Naive thymus-derived CD4-positive, alpha-beta T cell (primary cell): Measurements from ENCODE around the gene GTPBP1. TPM values are rescaled to one million over a fixed set of nuclear protein-coding genes. Genes with fewer than 3 reads are reported as not detected.
A peak's percentile ranks its signal among the peaks of the same experiment; 100 is the strongest.

Experiments
- ATAC-seq: fragments of 150-1000 bp; cut with Tn5 transposase; 2 replicates; pipeline ENCODE4 v1.10.0; 2021; ENCODE audit warnings: mild to moderate bottlenecking, moderate library complexity
- CTCF ChIA-PET: fragments of 350-600 bp; sonication (Branson Sonifier 250); formaldehyde crosslinking; loops from one replicate; lab custom pipeline; 2021; ENCODE audit warnings: antibody characterized with exemption; lab: Charles Lee
- POLR2A ChIA-PET: fragments of 350-600 bp; sonication (Branson Sonifier 250); formaldehyde crosslinking; loops from one replicate; lab custom pipeline; 2021; ENCODE audit warnings: antibody characterized with exemption, inconsistent platforms; lab: Charles Lee
- DNase-seq, 9 donors: peaks; one replicate each; pipeline versions ENCODE4 v3.0.0 to v3.0.0-alpha.2; 2020 to 2022; ENCODE audit warnings: mixed read lengths in 1 of 9
- H3K27ac ChIP-seq: one replicate; pipeline ENCODE4 v1.7.0; 2013; ENCODE audit warnings: mild to moderate bottlenecking, low read depth, low read length, moderate library complexity
- H3K27me3 ChIP-seq, 2 donors: one replicate each; pipeline ENCODE4 v1.7.0; 2013; ENCODE audit warnings: low read length in 2 of 2, mild to moderate bottlenecking in 2 of 2, moderate library complexity in 2 of 2; ENCODE audit not compliant: control insufficient read depth in 2 of 2, insufficient read depth in 2 of 2
- H3K36me3 ChIP-seq, 3 experiments: 1 replicate in 2 of 3; 2 replicates in 1 of 3; pipeline ENCODE4 v1.7.0; 2013; ENCODE audit warnings: low read length in 3 of 3, mild to moderate bottlenecking in 3 of 3, moderate library complexity in 1 of 3; ENCODE audit not compliant: insufficient read depth in 3 of 3, control insufficient read depth in 2 of 3
- H3K4me1 ChIP-seq, 2 donors: one replicate each; pipeline ENCODE4 v1.7.0; 2013; ENCODE audit warnings: low read length in 2 of 2, mild to moderate bottlenecking in 2 of 2, moderate library complexity in 1 of 2; ENCODE audit not compliant: control insufficient read depth in 2 of 2, insufficient read depth in 2 of 2
- H3K4me3 ChIP-seq: 2 replicates; pipeline ENCODE4 v1.7.0; 2013; ENCODE audit warnings: mild to moderate bottlenecking, low read length
- H3K9me3 ChIP-seq, 3 experiments: 1 replicate in 2 of 3; 2 replicates in 1 of 3; pipeline ENCODE4 v1.7.0; 2013; ENCODE audit warnings: low read length in 3 of 3; ENCODE audit not compliant: control insufficient read depth in 2 of 3
- H3K27ac Mint-ChIP-seq, 9 donors: one replicate each; pipeline ENCODE4 v1.8.0; 2020 to 2022; ENCODE audit warnings: mixed read lengths in 9 of 9, mild to moderate bottlenecking in 8 of 9, moderate library complexity in 5 of 9, inconsistent platforms in 2 of 9
- H3K27me3 Mint-ChIP-seq, 5 donors: one replicate each; pipeline ENCODE4 v1.8.0; 2021 to 2022; ENCODE audit warnings: mixed read lengths in 5 of 5, mild to moderate bottlenecking in 1 of 5
- H3K36me3 Mint-ChIP-seq, 5 donors: one replicate each; pipeline ENCODE4 v1.8.0; 2020 to 2022; ENCODE audit warnings: mixed read lengths in 5 of 5, mild to moderate bottlenecking in 3 of 5, inconsistent platforms in 1 of 5
- H3K4me1 Mint-ChIP-seq, 7 donors: one replicate each; pipeline ENCODE4 v1.8.0; 2020 to 2022; ENCODE audit warnings: mixed read lengths in 7 of 7, mild to moderate bottlenecking in 3 of 7, inconsistent platforms in 1 of 7
- H3K4me3 Mint-ChIP-seq, 10 donors: one replicate each; pipeline ENCODE4 v1.8.0; 2020 to 2022; ENCODE audit warnings: mild to moderate bottlenecking in 10 of 10, mixed read lengths in 10 of 10, moderate library complexity in 6 of 10, inconsistent platforms in 2 of 10
- H3K9me3 Mint-ChIP-seq, 11 donors: one replicate each; pipeline ENCODE4 v1.8.0; 2020 to 2022; ENCODE audit warnings: mixed read lengths in 11 of 11, mild to moderate bottlenecking in 4 of 11, inconsistent platforms in 1 of 11, moderate library complexity in 1 of 11
- intact Hi-C, 2 donors: fragments of 100-400 bp; cut with micrococcal nuclease; formaldehyde crosslinking; loops; one replicate each; pipeline ENCODE4 v1.15.1; 2023
- polyA plus RNA-seq, 2 donors: library from polyadenylated mRNA; unstranded; fragments of 300-500 nt; fragmentation: Illumina TruSeq; gene quantifications; one replicate each; pipeline ENCODE4 v1.2.3, GENCODE V29; 2021
- total RNA-seq, 6 experiments: library from RNA in 5 of 6; stranded (reverse) in 5 of 6; gene quantifications; 1 replicate in 5 of 6; 2 replicates in 1 of 6; pipeline ENCODE4 v1.2.3 and lab custom pipeline; 2021 to 2026

Gene GTPBP1
- total and polyA plus RNA-seq, 7 experiments from 2014 or later: 16.9 to 209 (median 83.4) TPM

DNA sequence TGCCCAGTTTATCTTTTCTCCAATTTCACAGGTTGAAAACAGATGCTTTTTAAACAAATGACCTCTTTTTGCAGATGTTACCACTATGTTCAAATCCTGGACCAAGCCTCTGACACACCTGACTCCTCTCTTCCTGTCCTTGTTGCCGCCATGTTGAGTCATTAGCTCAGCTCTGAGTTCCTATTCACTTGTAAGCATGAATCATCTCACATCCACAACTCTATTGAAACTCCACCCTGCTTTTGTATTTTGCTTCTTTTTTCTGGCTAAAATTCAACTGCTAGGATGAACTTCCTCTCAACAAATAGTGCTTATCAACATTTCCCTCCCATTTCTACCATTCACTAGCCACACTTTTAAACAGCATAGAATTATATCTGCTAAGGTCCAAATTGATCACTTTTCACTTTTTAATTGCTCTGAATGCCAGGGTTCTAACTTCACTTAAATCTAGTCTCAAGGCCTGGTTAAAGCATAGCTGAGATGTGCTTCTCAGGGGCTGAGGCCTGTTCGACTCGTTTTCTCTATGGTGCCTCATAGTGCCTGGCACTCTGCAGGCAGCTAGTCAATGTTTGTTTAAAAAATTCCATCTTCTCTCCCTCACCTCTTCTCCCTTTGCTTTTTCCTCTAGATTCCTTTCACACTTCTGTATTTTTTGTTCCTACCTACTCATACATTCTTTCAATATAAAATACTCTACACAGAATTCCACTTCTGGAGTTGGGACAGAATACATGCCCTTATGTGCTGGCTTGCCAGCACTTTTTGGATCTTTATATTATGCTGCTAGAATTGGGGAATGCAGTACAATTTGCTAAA lies 8.9 kb upstream of the GTPBP1 start:
- no peak overlapping the region for H3K4me3 ChIP-seq
- peak overlapping the region; percentile 47 for H3K27ac ChIP-seq
- H3K9me3 ChIP-seq: no peaks in the 10 kb centered on the region
- H3K4me1 ChIP-seq: peaks cover 30 to 34% of the 10 kb centered on the region in 2 donors
- DNase-seq: peak in 1 of 9 donors; percentile 25
- Mint-ChIP-seq H3K27me3 (no peaks in the 10 kb centered on the region), H3K36me3 (peaks cover 0 to 34% (median 3%) of the 10 kb centered on the region in 5 donors), H3K4me3 (peak overlapping the region; percentile 14 to 94 (median 70)), H3K27ac (peak overlapping the region; percentile 44 to 100 (median 84)), H3K4me1 (peaks cover 47 to 81% (median 68%) of the 10 kb centered on the region in 7 donors), H3K9me3 (no peaks in the 10 kb centered on the region)
- H3K36me3 ChIP-seq: peaks cover 0 to 8% (median 0%) of the 10 kb centered on the region in 3 experiments
- H3K27me3 ChIP-seq: no peaks in the 10 kb centered on the region
- intact Hi-C loops: loop anchor here in 1 of 2 donors (5.0 kb wide), 1 partner anchor 190 kb away; the partner anchor contains the start of gene DDX17
- CTCF ChIA-PET: interaction anchor here (0.6 to 4.1 kb wide), 4 partner anchors 9 to 519 kb away, joined by 3 to 22 read pairs (median 4); partner anchors contain the start of gene TOMM22
- POLR2A ChIA-PET: interaction anchor here (0.8 to 4.4 kb wide), 4 partner anchors 9 to 36 kb away, joined by 4 to 32 read pairs (median 6); partner anchors contain the start of genes GTPBP1 and TOMM22
- no peak for ATAC-seq

- Histone ChIP-seq H3K4me1 (peaks cover 31 to 38% of the 10 kb centered on the region in 2 donors), H3K9me3 (no peaks in the 10 kb centered on the region), H3K27ac (peak overlapping the region; percentile 47), H3K27me3 (no peaks in the 10 kb centered on the region), H3K36me3 (peaks cover 0 to 8% (median 0%) of the 10 kb centered on the region in 3 experiments), H3K4me3 (peak overlapping the region; percentile 12)
- no peak for ATAC-seq
- POLR2A ChIA-PET: interaction anchor here (0.5 to 4.4 kb wide), 9 partner anchors 8 to 59 kb away, joined by 3 to 32 read pairs (median 5); partner anchors contain the start of genes CBY1, FAM227A, GTPBP1 and TOMM22
- Mint-ChIP-seq H3K27me3 (no peaks in the 10 kb centered on the region), H3K4me1 (peaks cover 45 to 77% (median 68%) of the 10 kb centered on the region in 7 donors), H3K27ac (peak overlapping the region; percentile 44 to 100 (median 86)), H3K4me3 (peak overlapping the region in 9 of 10 donors; percentile 27 to 94 (median 89)), H3K36me3 (peaks cover 0 to 34% (median 3%) of the 10 kb centered on the region in 5 donors), H3K9me3 (no peaks in the 10 kb centered on the region)
- DNase-seq: no peak
- intact Hi-C loops: loop anchor here in 1 of 2 donors (5.0 kb wide), 1 partner anchor 190 kb away; the partner anchor contains the start of gene DDX17
- CTCF ChIA-PET: interaction anchor here (0.6 to 4.1 kb wide), 5 partner anchors 8 to 518 kb away, joined by 3 to 22 read pairs (median 4); partner anchors contain the start of gene TOMM22
Observed at GRCh38 chr22:38697425-38698089, 8.2 kb upstream of the GTPBP1 start.

- H3K36me3 Mint-ChIP-seq: peaks cover 0 to 30% (median 3%) of the 10 kb centered on the region in 5 donors
- H3K4me1 Mint-ChIP-seq: peaks cover 38 to 68% (median 59%) of the 10 kb centered on the region in 7 donors
- ChIA-PET CTCF (interaction anchor here (1.8 to 4.1 kb wide), 3 partner anchors 16 to 69 kb away, joined by 6 to 22 read pairs (median 9); partner anchors contain the start of gene TOMM22), POLR2A (interaction anchor here (0.5 to 4.4 kb wide), 14 partner anchors 8 to 1860 kb away, joined by 3 to 32 read pairs (median 4); partner anchors contain the start of genes CBY1, FAM227A and TOMM22)
- ATAC-seq: no peak
- Histone ChIP-seq H3K27ac (peak overlapping the region; percentile 100), H3K27me3 (no peaks in the 10 kb centered on the region), H3K36me3 (peaks cover 0 to under 1% (median 0%) of the 10 kb centered on the region in 3 experiments), H3K4me3 (peak overlapping the region; percentile 62), H3K9me3 (no peaks in the 10 kb centered on the region), H3K4me1 (peaks cover 31 to 38% of the 10 kb centered on the region in 2 donors)
- no peaks in the 10 kb centered on the region for H3K9me3 Mint-ChIP-seq
- intact Hi-C loops: loop anchor here in 1 of 2 donors (5.0 kb wide), 1 partner anchor 191 kb away; the partner anchor contains the start of gene DDX17
- H3K4me3 Mint-ChIP-seq: peak overlapping the region; percentile 89 to 97 (median 92)
- no peaks in the 10 kb centered on the region for H3K27me3 Mint-ChIP-seq
- DNase-seq: no peak
- peak overlapping the region; percentile 78 to 100 (median 99) for H3K27ac Mint-ChIP-seq
Observed at GRCh38 chr22:38698407-38699094, 7.2 kb upstream of the GTPBP1 start.

- Mint-ChIP-seq H3K4me1 (peaks cover 34 to 66% (median 59%) of the 10 kb centered on the region in 7 donors), H3K36me3 (peaks cover 0 to 28% (median 3%) of the 10 kb centered on the region in 5 donors), H3K4me3 (peak overlapping the region; percentile 89 to 97 (median 92)), H3K27me3 (no peaks in the 10 kb centered on the region), H3K27ac (peak overlapping the region; percentile 78 to 100 (median 99)), H3K9me3 (no peaks in the 10 kb centered on the region)
- POLR2A ChIA-PET: interaction anchor here (0.6 to 4.4 kb wide), 9 partner anchors 8 to 1860 kb away, joined by 3 to 32 read pairs (median 4); partner anchors contain the start of genes CBY1, FAM227A and TOMM22
- Histone ChIP-seq H3K4me1 (peaks cover 31 to 38% of the 10 kb centered on the region in 2 donors), H3K36me3 (no peaks in the 10 kb centered on the region), H3K27ac (peak overlapping the region; percentile 100), H3K9me3 (no peaks in the 10 kb centered on the region), H3K4me3 (peak overlapping the region; percentile 62), H3K27me3 (no peaks in the 10 kb centered on the region)
- CTCF ChIA-PET: interaction anchor here (1.8 to 4.1 kb wide), 3 partner anchors 17 to 69 kb away, joined by 6 to 22 read pairs (median 9); partner anchors contain the start of gene TOMM22
- DNase-seq (peak in 1 of 9 donors; percentile 16), ATAC-seq (no peak)
- intact Hi-C loops: loop anchor here in 1 of 2 donors (5.0 kb wide), 1 partner anchor 192 kb away; the partner anchor contains the start of gene DDX17
Observed at GRCh38 chr22:38699143-38699542, 6.6 kb upstream of the GTPBP1 start.

GRCh38 chr22:38699784-38700183 lies 6.0 kb upstream of the GTPBP1 start:
- no peaks in the 10 kb centered on the region for H3K27me3 ChIP-seq
- Mint-ChIP-seq H3K4me3 (peak overlapping the region; percentile 89 to 97 (median 92)), H3K27me3 (no peaks in the 10 kb centered on the region), H3K9me3 (no peaks in the 10 kb centered on the region), H3K4me1 (peaks cover 34 to 63% (median 58%) of the 10 kb centered on the region in 7 donors), H3K36me3 (peaks cover 0 to 26% (median 1%) of the 10 kb centered on the region in 5 donors), H3K27ac (peak overlapping the region; percentile 78 to 100 (median 99))
- peaks cover 35 to 42% of the 10 kb centered on the region in 2 donors for H3K4me1 ChIP-seq
- H3K9me3 ChIP-seq: no peaks in the 10 kb centered on the region
- DNase-seq: peak in 2 of 9 donors; percentile 20 to 21
- ATAC-seq: no peak
- ChIA-PET CTCF (interaction anchor here (1.8 to 4.1 kb wide), 3 partner anchors 18 to 68 kb away, joined by 6 to 22 read pairs (median 9); partner anchors contain the start of gene TOMM22), POLR2A (interaction anchor here (0.6 to 4.4 kb wide), 9 partner anchors 9 to 1417 kb away, joined by 3 to 32 read pairs (median 4); partner anchors contain the start of genes CBY1, FAM227A and TOMM22)
- intact Hi-C loops: loop anchor here (1.0 to 10.0 kb wide), 10 partner anchors 18 to 1092 kb away; partner anchors contain the start of genes CBX7 (in 2 of the 2), APOBEC3B (in 1 of the 2), CBY1 (in 1 of the 2) and DDX17 (in 1 of the 2)
- H3K4me3 ChIP-seq: peak overlapping the region; percentile 62
- H3K36me3 ChIP-seq: no peaks in the 10 kb centered on the region
- H3K27ac ChIP-seq: peak overlapping the region; percentile 100
